Breast epithelium (tissue), 4 donors: ENCODE results near the gene CHTF18. TPM values are rescaled to one million over a fixed set of nuclear protein-coding genes. Genes with fewer than 3 reads are reported as not detected.
"Not testable (repeated sequence)": the region's sequence is repeated elsewhere in the genome, so short reads cannot be mapped to it uniquely, and the experiment has no call there.

Source experiments
- DNase-seq, 2 donors: peaks; one replicate each; pipeline ENCODE4 v3.0.0-alpha.2; 2019; ENCODE audit warnings: low spot score in 2 of 2
- H3K27ac ChIP-seq, 2 donors: fragments of 200-600 bp; sonication (generic) in 1 of 2; one replicate each; pipeline ENCODE4 v1.5.1; 2016 to 2019; ENCODE audit warnings: mild to moderate bottlenecking in 1 of 2
- H3K27me3 ChIP-seq, 2 donors: fragments of 200-600 bp; sonication (generic) in 1 of 2; one replicate each; pipeline versions ENCODE4 v1.5.1 to v1.6.0; 2017 to 2019; ENCODE audit warnings: control low read depth in 1 of 2, mild to moderate bottlenecking in 1 of 2
- H3K36me3 ChIP-seq: fragments of 200-600 bp; one replicate; pipeline ENCODE4 v1.5.1; 2019
- H3K4me1 ChIP-seq, 2 donors: fragments of 200-600 bp; sonication (generic); one replicate each; pipeline ENCODE4 v1.5.1; 2016 to 2019; ENCODE audit warnings: control low read depth in 1 of 2
- H3K4me3 ChIP-seq, 3 donors: fragments of 200-600 bp; sonication (generic); 1 replicate in 2 of 3; 2 replicates in 1 of 3; pipeline ENCODE4 v1.5.1; 2016 to 2019; ENCODE audit warnings: mild to moderate bottlenecking in 3 of 3, moderate library complexity in 2 of 3
- H3K9me3 ChIP-seq, 2 donors: fragments of 200-600 bp; sonication (generic) in 1 of 2; one replicate each; pipeline ENCODE4 v1.5.1; 2016 to 2019; ENCODE audit warnings: control low read depth in 1 of 2
- POLR2A ChIP-seq: fragments of 450-650 bp; IDR thresholded peaks from one replicate; pipeline ENCODE4 v1.6.1; 2016; ENCODE audit warnings: antibody characterized with exemption, mild to moderate bottlenecking, moderate library complexity
- POLR2AphosphoS5 ChIP-seq, 3 donors: sonication (generic); formaldehyde crosslinking; IDR thresholded peaks; one replicate each; pipeline ENCODE4 v1.6.1; 2017; ENCODE audit warnings: antibody characterized with exemption in 3 of 3
- intact Hi-C: fragments of 100-400 bp; cut with DNase I; formaldehyde crosslinking; loops from one replicate; pipeline ENCODE4 v1.15.1; 2023; ENCODE audit warnings: low total_unique reads
- total RNA-seq, 3 donors: library from RNA; depleted of rRNA; stranded (reverse); fragments of >200 nt; gene quantifications; one replicate each; pipeline ENCODE4 v1.1.0, GENCODE V29; 2016
- TF ChIP-seq, protein P1 (sequence below), 3 donors: fragments of 450-650 bp; IDR thresholded peaks; one replicate each; pipeline ENCODE4 v1.5.1; 2016 to 2017; ENCODE audit warnings: antibody characterized with exemption in 3 of 3, mild to moderate bottlenecking in 3 of 3, moderate library complexity in 3 of 3

The CHTF18 gene
- total RNA-seq, 3 donors from 2014 or later = 12.6 to 15.5 (median 13.1) TPM

DNA sequence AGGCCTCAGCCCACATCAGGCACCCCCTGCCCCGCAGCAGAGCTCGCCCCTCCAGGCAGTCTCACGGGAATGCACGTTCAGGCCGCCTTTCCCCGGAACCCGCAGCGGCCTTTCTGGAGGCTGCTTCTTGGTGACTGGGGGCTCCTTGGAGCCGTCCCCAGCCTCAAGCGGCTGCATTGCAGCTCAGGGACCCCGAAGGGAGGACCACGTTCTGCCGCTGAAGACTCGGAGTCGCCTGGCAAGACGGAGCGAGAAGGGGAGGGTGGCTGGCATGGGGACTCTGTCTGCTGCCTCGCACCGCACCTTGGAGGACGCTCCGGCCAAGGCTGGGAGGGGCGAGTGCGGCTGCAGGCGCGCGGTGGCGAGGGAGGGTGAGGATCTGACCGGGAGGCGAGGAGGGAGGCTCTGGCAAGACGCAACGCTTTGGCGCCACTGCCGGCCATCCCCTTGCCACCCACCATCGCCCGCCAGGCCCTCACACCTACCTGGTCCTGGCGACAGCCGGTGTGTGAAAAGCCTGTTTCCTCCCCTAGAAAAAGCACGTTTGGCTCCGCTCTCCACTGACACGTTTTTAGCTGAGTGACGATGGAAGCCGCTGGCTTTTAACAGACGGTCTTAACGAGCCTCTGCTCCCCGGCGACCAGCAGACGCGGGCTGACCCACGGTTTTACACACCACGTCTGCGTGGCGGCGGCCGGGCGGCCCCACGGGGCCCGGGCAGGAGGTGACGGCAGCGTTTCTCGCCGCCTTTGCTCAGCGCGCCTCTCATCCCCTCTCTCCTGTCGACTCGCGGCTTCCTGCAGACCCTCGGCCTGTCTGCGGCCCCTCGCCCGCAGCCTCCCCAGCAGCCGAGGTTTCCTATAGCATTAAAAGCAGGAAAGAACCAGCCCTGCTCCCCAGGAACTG lies 28.8 kb downstream of the CHTF18 start:
- Histone ChIP-seq H3K4me1 (no peaks in the 10 kb centered on the region), H3K27ac (no peak overlapping the region), H3K36me3 (no peaks in the 10 kb centered on the region), H3K4me3 (no peak overlapping the region), H3K27me3 (peaks cover 0 to 78% of the 10 kb centered on the region in 2 donors), H3K9me3 (no peaks in the 10 kb centered on the region)
- DNase-seq = no peak
- TF ChIP-seq POLR2AphosphoS5 (IDR thresholded peaks at IDR 0.05) (no peak), POLR2A (no peak)
- TF ChIP-seq, protein P1, sequence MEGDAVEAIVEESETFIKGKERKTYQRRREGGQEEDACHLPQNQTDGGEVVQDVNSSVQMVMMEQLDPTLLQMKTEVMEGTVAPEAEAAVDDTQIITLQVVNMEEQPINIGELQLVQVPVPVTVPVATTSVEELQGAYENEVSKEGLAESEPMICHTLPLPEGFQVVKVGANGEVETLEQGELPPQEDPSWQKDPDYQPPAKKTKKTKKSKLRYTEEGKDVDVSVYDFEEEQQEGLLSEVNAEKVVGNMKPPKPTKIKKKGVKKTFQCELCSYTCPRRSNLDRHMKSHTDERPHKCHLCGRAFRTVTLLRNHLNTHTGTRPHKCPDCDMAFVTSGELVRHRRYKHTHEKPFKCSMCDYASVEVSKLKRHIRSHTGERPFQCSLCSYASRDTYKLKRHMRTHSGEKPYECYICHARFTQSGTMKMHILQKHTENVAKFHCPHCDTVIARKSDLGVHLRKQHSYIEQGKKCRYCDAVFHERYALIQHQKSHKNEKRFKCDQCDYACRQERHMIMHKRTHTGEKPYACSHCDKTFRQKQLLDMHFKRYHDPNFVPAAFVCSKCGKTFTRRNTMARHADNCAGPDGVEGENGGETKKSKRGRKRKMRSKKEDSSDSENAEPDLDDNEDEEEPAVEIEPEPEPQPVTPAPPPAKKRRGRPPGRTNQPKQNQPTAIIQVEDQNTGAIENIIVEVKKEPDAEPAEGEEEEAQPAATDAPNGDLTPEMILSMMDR (IDR thresholded peaks at IDR 0.05) = no peak
- intact Hi-C loops = no loop called here

DNA sequence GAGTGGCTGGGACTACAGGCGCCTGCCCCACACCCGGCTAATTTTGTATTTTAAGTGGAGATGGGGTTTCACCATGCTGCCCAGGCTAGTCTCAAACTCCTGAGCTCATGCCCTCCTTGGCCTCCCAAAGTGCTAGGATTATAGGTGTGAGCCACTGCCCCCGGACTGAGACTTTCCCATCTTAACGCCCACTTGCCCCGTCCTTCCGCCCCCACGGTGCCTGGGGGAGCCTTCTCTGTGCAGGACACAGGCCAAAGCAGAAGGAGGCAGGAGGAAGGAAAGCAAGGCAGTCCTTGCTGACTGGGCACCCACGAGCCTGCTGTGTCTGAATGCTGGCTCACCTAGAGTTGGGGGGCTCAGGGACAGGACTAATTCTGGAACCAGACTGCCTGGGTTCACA lies 29.7 kb downstream of the CHTF18 start:
- Histone ChIP-seq H3K36me3 (no peaks in the 10 kb centered on the region), H3K27me3 (peaks cover 0 to 78% of the 10 kb centered on the region in 2 donors), H3K27ac (no peak overlapping the region), H3K4me3 (no peak overlapping the region), H3K9me3 (no peaks in the 10 kb centered on the region), H3K4me1 (no peaks in the 10 kb centered on the region)
- TF ChIP-seq, protein P1 (IDR thresholded peaks at IDR 0.05) = no peak
- no peak for TF ChIP-seq POLR2AphosphoS5 (IDR thresholded peaks at IDR 0.05)
- TF ChIP-seq POLR2A = no peak
- DNase-seq = no peak
- intact Hi-C loops = no loop called here

GRCh38 chr16:818592-818991 lies 30.2 kb downstream of the CHTF18 start:
- Histone ChIP-seq H3K4me1 (no peaks in the 10 kb centered on the region), H3K9me3 (no peaks in the 10 kb centered on the region), H3K4me3 (no peak overlapping the region), H3K36me3 (no peaks in the 10 kb centered on the region), H3K27ac (no peak overlapping the region), H3K27me3 (peaks cover 0 to 77% of the 10 kb centered on the region in 2 donors)
- intact Hi-C loops = no loop called here
- TF ChIP-seq POLR2AphosphoS5 (IDR thresholded peaks at IDR 0.05) (no peak), POLR2A (no peak)
- TF ChIP-seq, protein P1 (IDR thresholded peaks at IDR 0.05) = no peak
- DNase-seq = no peak

DNA sequence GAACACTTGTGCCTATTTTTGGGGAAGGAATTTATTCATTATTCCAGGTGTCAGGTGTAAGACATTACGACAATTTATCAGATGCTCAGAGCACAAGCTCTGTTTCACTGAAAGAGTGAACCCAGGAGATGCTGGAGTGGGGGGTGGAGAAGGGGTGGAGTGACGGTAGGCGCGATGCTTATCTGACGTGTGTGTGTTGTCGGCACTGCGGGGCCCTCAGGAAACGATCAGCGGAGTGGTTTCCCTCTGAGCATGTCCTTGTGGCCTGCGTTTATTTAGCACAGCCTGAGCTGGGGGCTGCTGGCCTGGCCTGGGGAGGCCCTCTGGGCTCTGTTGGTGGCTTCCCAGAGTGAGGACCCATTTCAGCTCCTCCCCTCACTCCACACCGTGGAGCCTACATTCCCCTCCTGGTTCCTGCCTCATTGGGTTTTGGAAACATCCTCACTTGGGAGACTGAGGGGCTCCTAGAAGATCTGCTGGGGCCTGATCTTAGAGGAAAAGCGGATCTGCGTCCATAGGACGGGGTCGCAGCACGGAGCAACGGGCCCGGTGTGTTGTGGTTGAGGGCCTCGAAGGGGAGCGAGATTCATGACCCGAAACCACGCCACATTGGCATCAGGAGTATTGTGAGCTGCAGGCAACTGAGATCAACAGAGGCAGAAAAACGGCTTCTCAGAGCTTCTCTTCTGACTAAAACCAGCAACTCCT lies 31.1 kb downstream of the CHTF18 start:
- Histone ChIP-seq H3K4me1 (no peaks in the 10 kb centered on the region), H3K4me3 (no peak overlapping the region), H3K27ac (no peak overlapping the region), H3K36me3 (no peaks in the 10 kb centered on the region), H3K9me3 (no peaks in the 10 kb centered on the region), H3K27me3 (peaks cover 0 to 78% of the 10 kb centered on the region in 2 donors)
- intact Hi-C loops = no loop called here
- TF ChIP-seq, protein P1 (IDR thresholded peaks at IDR 0.05) = no peak
- TF ChIP-seq POLR2A (no peak), POLR2AphosphoS5 (IDR thresholded peaks at IDR 0.05) (no peak)
- no peak for DNase-seq

GRCh38 chr16:820044-820408 lies 31.6 kb downstream of the CHTF18 start:
- H3K9me3 ChIP-seq, H3K36me3 ChIP-seq, DNase-seq, H3K4me3 ChIP-seq, H3K27ac ChIP-seq, intact Hi-C loops, H3K4me1 ChIP-seq: not testable (repeated sequence)
- peaks cover 0 to 79% of the 10 kb centered on the region in 2 donors for H3K27me3 ChIP-seq
